Mesothelial cell of epicardium (in vitro differentiated cells): Measurements from ENCODE around the gene TCHP. TPM values are rescaled to one million over a fixed set of nuclear protein-coding genes. Genes with fewer than 3 reads are reported as not detected.

Experiments used
- DNase-seq, 2 experiments: peaks; one replicate each; pipeline ENCODE4 v3.0.0; 2021; ENCODE audit warnings: low spot score in 2 of 2; ENCODE audit not compliant: unreplicated experiment in 2 of 2
- H3K27ac Mint-ChIP-seq: 2 replicates; pipeline ENCODE4 v1.8.0; 2021; ENCODE audit warnings: mixed read lengths
- H3K27me3 Mint-ChIP-seq: 2 replicates; pipeline ENCODE4 v1.8.0; 2021; ENCODE audit warnings: low read depth, mixed read lengths
- H3K36me3 Mint-ChIP-seq: 2 replicates; pipeline ENCODE4 v1.8.0; 2021; ENCODE audit warnings: mixed read lengths
- H3K4me1 Mint-ChIP-seq: 2 replicates; pipeline ENCODE4 v1.8.0; 2021; ENCODE audit warnings: mixed read lengths
- H3K4me3 Mint-ChIP-seq: 2 replicates; pipeline ENCODE4 v1.8.0; 2021; ENCODE audit warnings: mild to moderate bottlenecking, moderate library complexity, mixed read lengths
- H3K9me3 Mint-ChIP-seq: 2 replicates; pipeline ENCODE4 v1.8.0; 2021; ENCODE audit warnings: mixed read lengths
- CTCF ChIP-seq: fragments of 200-600 bp; sonication (generic); IDR thresholded peaks from one replicate; pipeline ENCODE4 v1.5.0; 2021; ENCODE audit warnings: antibody characterized with exemption; ENCODE audit not compliant: unreplicated experiment
- total RNA-seq: library from RNA; stranded (reverse); gene quantifications from 3 replicates; pipeline ENCODE4 v1.2.1, GENCODE V29; 2021

Gene TCHP
- total RNA-seq, 1 donor from 2014 or later: 18.0 TPM

GRCh38 chr12:109937371-109937770, 37.3 kb downstream of the TCHP start:
- DNase-seq: no peak

GRCh38 chr12:109938947-109939346, 38.9 kb downstream of the TCHP start:
- H3K4me1 Mint-ChIP-seq: no peaks in the 10 kb centered on the region

More at GRCh38 chr12:109937371-109937770, 37.3 kb downstream of the TCHP start:
- Mint-ChIP-seq H3K27me3 (no peaks in the 10 kb centered on the region), H3K4me1 (no peaks in the 10 kb centered on the region), H3K36me3 (peaks cover 40% of the 10 kb centered on the region), H3K9me3 (no peaks in the 10 kb centered on the region), H3K27ac (no peak overlapping the region), H3K4me3 (no peak overlapping the region)
- TF ChIP-seq CTCF: no peak

GRCh38 chr12:109939504-109939903, 39.4 kb downstream of the TCHP start:
- Mint-ChIP-seq H3K4me1 (no peaks in the 10 kb centered on the region), H3K27me3 (no peaks in the 10 kb centered on the region), H3K36me3 (peaks cover 31% of the 10 kb centered on the region), H3K4me3 (no peak overlapping the region), H3K9me3 (no peaks in the 10 kb centered on the region), H3K27ac (no peak overlapping the region)
- DNase-seq: no peak
- TF ChIP-seq CTCF: no peak

More at GRCh38 chr12:109938947-109939346, 38.9 kb downstream of the TCHP start:
- TF ChIP-seq CTCF: no peak
- Mint-ChIP-seq H3K4me3 (no peak overlapping the region), H3K27ac (no peak overlapping the region), H3K9me3 (no peaks in the 10 kb centered on the region), H3K36me3 (peaks cover 34% of the 10 kb centered on the region), H3K27me3 (no peaks in the 10 kb centered on the region)
- DNase-seq: no peak

- DNase-seq: no peak
- Mint-ChIP-seq H3K36me3 (peaks cover 29% of the 10 kb centered on the region), H3K27me3 (no peaks in the 10 kb centered on the region), H3K4me1 (peaks cover 9% of the 10 kb centered on the region), H3K9me3 (no peaks in the 10 kb centered on the region), H3K27ac (no peak overlapping the region), H3K4me3 (no peak overlapping the region)
- no peak for TF ChIP-seq CTCF
These were observed 40.4 kb downstream of the TCHP start for GRCh38 chr12:109940339-109940923.

- TF ChIP-seq CTCF: no peak
These were observed 43.7 kb downstream of the TCHP start for GRCh38 chr12:109943811-109944210.

More at GRCh38 chr12:109943811-109944210, 43.7 kb downstream of the TCHP start:
- H3K9me3 Mint-ChIP-seq: no peaks in the 10 kb centered on the region
- no peak for DNase-seq
- no peaks in the 10 kb centered on the region for H3K27me3 Mint-ChIP-seq
- no peak overlapping the region for H3K27ac Mint-ChIP-seq
- peaks cover 13% of the 10 kb centered on the region for H3K4me1 Mint-ChIP-seq
- peaks cover 12% of the 10 kb centered on the region for H3K36me3 Mint-ChIP-seq
- H3K4me3 Mint-ChIP-seq: no peak overlapping the region
